Activated T-cell treated with anti-CD3 and anti-CD28 coated beads for 24 hours (primary cell): ENCODE results near the gene AP4M1.
"Not testable (repeated sequence)": the region's sequence is repeated elsewhere in the genome, so short reads cannot be mapped to it uniquely, and the experiment has no call there.

ENCODE experiments used
- DNase-seq: peaks from one replicate; pipeline ENCODE4 v3.0.0-alpha.2; 2020; ENCODE audit warnings: low read depth

AP4M1 gene

GRCh38 chr7:100130608-100131453 is 29.4 kb downstream of the AP4M1 start:
- DNase-seq: peak; percentile 73

GRCh38 chr7:100132126-100132525 is 30.7 kb downstream of the AP4M1 start:
- no peak for DNase-seq

- peak; percentile 53 for DNase-seq
Measured at GRCh38 chr7:100132697-100133151, 31.3 kb downstream of the AP4M1 start.

GRCh38 chr7:100137851-100138760 is 36.7 kb downstream of the AP4M1 start:
- no peak for DNase-seq

GRCh38 chr7:100141555-100141949 is 40.1 kb downstream of the AP4M1 start:
- no peak for DNase-seq

- DNase-seq: no peak
Measured at GRCh38 chr7:100142461-100142860, 41.0 kb downstream of the AP4M1 start.

GRCh38 chr7:100146350-100146749 is 44.9 kb downstream of the AP4M1 start:
- DNase-seq: not testable (repeated sequence)

- no peak for DNase-seq
Measured at GRCh38 chr7:100147278-100147677, 45.8 kb downstream of the AP4M1 start.

GRCh38 chr7:100148225-100148558 is 46.7 kb downstream of the AP4M1 start:
- no peak for DNase-seq

- DNase-seq: peak; percentile 97
Measured at GRCh38 chr7:100148559-100149328, 47.3 kb downstream of the AP4M1 start, which contains the start of gene LAMTOR4. Gene LAMTOR4, plus strand, starts transcription at chr7:100148918. Its CDS starts 55 bp downstream, at chr7:100148973.

- no peak for DNase-seq
Measured at GRCh38 chr7:100152404-100152803, 51.0 kb downstream of the AP4M1 start.

- DNase-seq: no peak
Measured at GRCh38 chr7:100152937-100153666, 51.7 kb downstream of the AP4M1 start.

- DNase-seq: no peak
Measured at GRCh38 chr7:100153708-100154535, 52.5 kb downstream of the AP4M1 start.

- DNase-seq: no peak
Measured at GRCh38 chr7:100154651-100155491, 53.4 kb downstream of the AP4M1 start.

GRCh38 chr7:100155553-100156317 is 54.3 kb downstream of the AP4M1 start:
- DNase-seq: no peak

- no peak for DNase-seq
Measured at GRCh38 chr7:100156331-100157068, 55.1 kb downstream of the AP4M1 start.

- no peak for DNase-seq
Measured at GRCh38 chr7:100157069-100157333, 55.6 kb downstream of the AP4M1 start.
